Astrocyte of the cerebellum (primary cell): ENCODE results near the gene COMP.
A peak's percentile ranks its signal among the peaks of the same experiment; 100 is the strongest.

Experiments used
- DNase-seq: peaks from one replicate; pipeline ENCODE4 v3.0.0-alpha.2; 2011; ENCODE audit warnings: low read depth
- H3K4me3 ChIP-seq: 2 replicates; pipeline ENCODE4 v1.5.1; 2011; ENCODE audit warnings: mild to moderate bottlenecking, low read depth, low read length, moderate library complexity
- CTCF ChIP-seq: IDR thresholded peaks from 2 replicates; pipeline ENCODE4 v1.5.1; 2012; ENCODE audit warnings: low read length, low read depth, moderate library complexity, mild to moderate bottlenecking; ENCODE audit errors: missing control alignments
- in situ Hi-C: cut with HindIII; loops from 2 replicates; pipeline ENCODE4 v1.10.0; 2017; ENCODE audit warnings: low sequenced_read_pairs

Gene COMP

GRCh38 chr19:18790566-18791314 lies at the start of gene COMP:
Gene COMP, minus strand, starts transcription at chr19:18791305. Its CDS starts 36 bp downstream, at chr19:18791269.
- in situ Hi-C loops = no loop called here
- H3K4me3 ChIP-seq = no peak within 1 kb of the TSS
- no peak for TF ChIP-seq CTCF
- no peak for DNase-seq

GRCh38 chr19:18840288-18841267 lies 49.5 kb upstream of the COMP start:
- H3K4me3 ChIP-seq = no peak overlapping the region
- DNase-seq = no peak
- in situ Hi-C loops = loop anchor here (25.0 kb wide), 1 partner anchor 253 kb away; the partner anchor contains the start of gene REX1BD
- no peak for TF ChIP-seq CTCF

- no peak for TF ChIP-seq CTCF
- no peak for DNase-seq
- in situ Hi-C loops = loop anchor here (25.0 kb wide), 1 partner anchor 252 kb away; the partner anchor contains the start of gene REX1BD
- H3K4me3 ChIP-seq = no peak overlapping the region
Measured at GRCh38 chr19:18839465-18840287, 48.6 kb upstream of the COMP start.

- peak overlapping the region; percentile 78 for H3K4me3 ChIP-seq
- DNase-seq = no peak
- TF ChIP-seq CTCF = no peak
- in situ Hi-C loops = loop anchor here (25.0 kb wide), 1 partner anchor 247 kb away; the partner anchor contains the start of gene REX1BD
Measured at GRCh38 chr19:18834644-18834984, 43.5 kb upstream of the COMP start.

GRCh38 chr19:18833849-18834643 lies 42.9 kb upstream of the COMP start:
- peak overlapping the region; percentile 78 for H3K4me3 ChIP-seq
- no peak for DNase-seq
- in situ Hi-C loops = loop anchor here (25.0 kb wide), 1 partner anchor 247 kb away; the partner anchor contains the start of gene REX1BD
- TF ChIP-seq CTCF = no peak
